Right lobe of liver (tissue), 4 donors: Measurements from ENCODE around the gene RBM23.

Source experiments
- POLR2A ChIP-seq: fragments of 450-650 bp; IDR thresholded peaks from one replicate; pipeline ENCODE4 v1.6.1; 2017; ENCODE audit warnings: antibody characterized with exemption, mild to moderate bottlenecking
- TF ChIP-seq, protein P1 (sequence below), 4 donors: fragments of 200-600 bp in 3 of 4; fragments of 450-650 bp in 1 of 4; IDR thresholded peaks; one replicate each; pipeline versions ENCODE4 v1.5.1 to v1.8.0; 2016 to 2022; ENCODE audit warnings: antibody characterized with exemption in 4 of 4, mild to moderate bottlenecking in 2 of 4
- donor health status: DM: no; HTN: no; CAD: no.
- donor health status: DM: no; HTN: no; CAD: no.
- donor health status: DM: no; HTN: yes; CAD: no.

DNA sequence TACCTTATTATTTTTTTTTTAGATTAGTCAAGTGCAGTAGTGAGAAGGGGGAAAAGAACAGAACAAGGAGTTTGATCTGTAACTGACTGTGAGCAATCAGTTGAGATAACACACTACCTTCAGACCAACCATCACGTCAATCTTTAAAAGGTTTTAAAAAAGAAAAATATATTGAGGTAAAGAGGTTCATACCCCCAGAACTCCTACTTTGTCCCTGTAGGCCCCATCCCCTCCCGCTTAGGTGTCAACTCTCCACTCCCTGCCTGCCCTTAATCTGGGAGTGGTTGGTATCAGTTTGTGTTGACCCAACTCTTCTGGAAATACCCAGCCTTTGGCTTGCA, 66.4 kb downstream of the RBM23 start:
- no peak for TF ChIP-seq POLR2A
- TF ChIP-seq, protein P1, sequence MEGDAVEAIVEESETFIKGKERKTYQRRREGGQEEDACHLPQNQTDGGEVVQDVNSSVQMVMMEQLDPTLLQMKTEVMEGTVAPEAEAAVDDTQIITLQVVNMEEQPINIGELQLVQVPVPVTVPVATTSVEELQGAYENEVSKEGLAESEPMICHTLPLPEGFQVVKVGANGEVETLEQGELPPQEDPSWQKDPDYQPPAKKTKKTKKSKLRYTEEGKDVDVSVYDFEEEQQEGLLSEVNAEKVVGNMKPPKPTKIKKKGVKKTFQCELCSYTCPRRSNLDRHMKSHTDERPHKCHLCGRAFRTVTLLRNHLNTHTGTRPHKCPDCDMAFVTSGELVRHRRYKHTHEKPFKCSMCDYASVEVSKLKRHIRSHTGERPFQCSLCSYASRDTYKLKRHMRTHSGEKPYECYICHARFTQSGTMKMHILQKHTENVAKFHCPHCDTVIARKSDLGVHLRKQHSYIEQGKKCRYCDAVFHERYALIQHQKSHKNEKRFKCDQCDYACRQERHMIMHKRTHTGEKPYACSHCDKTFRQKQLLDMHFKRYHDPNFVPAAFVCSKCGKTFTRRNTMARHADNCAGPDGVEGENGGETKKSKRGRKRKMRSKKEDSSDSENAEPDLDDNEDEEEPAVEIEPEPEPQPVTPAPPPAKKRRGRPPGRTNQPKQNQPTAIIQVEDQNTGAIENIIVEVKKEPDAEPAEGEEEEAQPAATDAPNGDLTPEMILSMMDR (IDR thresholded peaks at IDR 0.05) = no peak
